ENCODE measurements around the gene TMBIM6. TPM values are rescaled to one million over a fixed set of nuclear protein-coding genes. Genes with fewer than 3 reads are reported as not detected.

Gene TMBIM6
- total RNA-seq, 4 donors from 2014 or later = 251 to 408 (median 329) TPM

DNA sequence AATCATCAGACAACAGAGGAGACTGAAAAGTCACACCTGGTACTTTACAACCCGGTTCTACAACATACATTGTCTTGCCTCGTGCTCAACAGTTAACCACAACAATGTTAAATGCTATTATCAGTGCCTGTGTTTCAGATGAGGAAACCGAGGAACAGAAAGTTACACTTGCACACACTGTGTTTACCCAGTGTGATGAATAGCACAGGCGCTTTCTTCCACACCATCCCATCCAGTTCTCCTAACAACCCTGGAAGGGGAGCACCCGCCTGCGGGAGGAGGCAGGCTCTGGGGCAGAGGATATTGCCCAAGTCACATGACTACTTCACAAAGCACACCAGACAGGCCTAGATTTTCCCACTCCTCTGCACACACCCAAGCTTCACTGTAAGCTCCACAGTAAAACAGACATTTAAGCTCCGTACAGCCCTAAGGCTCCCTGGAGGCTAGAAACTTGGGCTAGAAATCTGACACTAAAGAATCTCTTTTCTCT lies 65.0 kb downstream of the TMBIM6 start:
- TF ChIP-seq POLR2A (IDR thresholded peaks at IDR 0.05) (no peak), EP300 (IDR thresholded peaks at IDR 0.05) (no peak), POLR2AphosphoS5 (IDR thresholded peaks at IDR 0.05) (no peak)
- TF ChIP-seq, protein P1, sequence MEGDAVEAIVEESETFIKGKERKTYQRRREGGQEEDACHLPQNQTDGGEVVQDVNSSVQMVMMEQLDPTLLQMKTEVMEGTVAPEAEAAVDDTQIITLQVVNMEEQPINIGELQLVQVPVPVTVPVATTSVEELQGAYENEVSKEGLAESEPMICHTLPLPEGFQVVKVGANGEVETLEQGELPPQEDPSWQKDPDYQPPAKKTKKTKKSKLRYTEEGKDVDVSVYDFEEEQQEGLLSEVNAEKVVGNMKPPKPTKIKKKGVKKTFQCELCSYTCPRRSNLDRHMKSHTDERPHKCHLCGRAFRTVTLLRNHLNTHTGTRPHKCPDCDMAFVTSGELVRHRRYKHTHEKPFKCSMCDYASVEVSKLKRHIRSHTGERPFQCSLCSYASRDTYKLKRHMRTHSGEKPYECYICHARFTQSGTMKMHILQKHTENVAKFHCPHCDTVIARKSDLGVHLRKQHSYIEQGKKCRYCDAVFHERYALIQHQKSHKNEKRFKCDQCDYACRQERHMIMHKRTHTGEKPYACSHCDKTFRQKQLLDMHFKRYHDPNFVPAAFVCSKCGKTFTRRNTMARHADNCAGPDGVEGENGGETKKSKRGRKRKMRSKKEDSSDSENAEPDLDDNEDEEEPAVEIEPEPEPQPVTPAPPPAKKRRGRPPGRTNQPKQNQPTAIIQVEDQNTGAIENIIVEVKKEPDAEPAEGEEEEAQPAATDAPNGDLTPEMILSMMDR (IDR thresholded peaks at IDR 0.05) = no peak
- no peak for ATAC-seq
- Histone ChIP-seq H3K36me3 (peaks cover 0 to 54% of the 10 kb centered on the region in 2 donors), H3K4me3 (no peak overlapping the region), H3K27ac (no peak overlapping the region), H3K4me1 (peaks cover 0 to 43% (median 12%) of the 10 kb centered on the region in 3 donors), H3K9me3 (no peaks in the 10 kb centered on the region), H3K27me3 (no peaks in the 10 kb centered on the region)
- 75 to 100% methylated on average over 1 to 3 of the region's 7 CpGs for WGBS, 2 donors (ENCODE audit: low coverage in 1 of 2)

DNA sequence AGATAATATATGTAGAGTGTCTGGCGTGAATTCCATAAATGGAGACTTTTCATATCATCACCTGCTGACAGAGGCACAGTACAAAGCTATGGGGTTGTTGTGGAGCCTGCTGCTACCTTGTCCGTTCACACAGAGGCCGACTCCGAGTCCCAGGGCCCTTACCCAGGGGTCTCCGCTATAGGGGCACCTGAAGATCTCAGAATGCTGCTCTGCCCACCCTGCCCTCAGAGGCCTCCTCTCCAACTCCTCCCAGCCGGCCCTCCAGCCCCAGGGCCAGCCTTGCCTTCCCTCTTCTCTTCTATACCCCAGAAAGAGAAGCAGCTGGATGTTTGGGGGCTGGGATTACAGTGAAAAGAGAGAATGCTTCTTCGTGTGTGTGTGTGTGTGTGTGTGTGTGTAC lies 65.5 kb downstream of the TMBIM6 start:
- peaks cover 0 to 48% of the 10 kb centered on the region in 2 donors for H3K36me3 ChIP-seq
- 88 to 97% methylated on average over 4 to 5 of the region's 7 CpGs for WGBS, 2 donors (ENCODE audit: low coverage in 1 of 2)
- H3K9me3 ChIP-seq = no peaks in the 10 kb centered on the region
- H3K27me3 ChIP-seq = no peaks in the 10 kb centered on the region
- no peak for ATAC-seq
- no peak overlapping the region for H3K4me3 ChIP-seq
- TF ChIP-seq POLR2A (IDR thresholded peaks at IDR 0.05) = no peak
- TF ChIP-seq POLR2AphosphoS5 (IDR thresholded peaks at IDR 0.05) = no peak
- TF ChIP-seq EP300 (IDR thresholded peaks at IDR 0.05) = no peak
- TF ChIP-seq, protein P1 (IDR thresholded peaks at IDR 0.05) = no peak
- H3K4me1 ChIP-seq = peaks cover 0 to 41% (median 12%) of the 10 kb centered on the region in 3 donors
- H3K27ac ChIP-seq = peak overlapping the region in 1 of 4 donors; percentile 16

DNA sequence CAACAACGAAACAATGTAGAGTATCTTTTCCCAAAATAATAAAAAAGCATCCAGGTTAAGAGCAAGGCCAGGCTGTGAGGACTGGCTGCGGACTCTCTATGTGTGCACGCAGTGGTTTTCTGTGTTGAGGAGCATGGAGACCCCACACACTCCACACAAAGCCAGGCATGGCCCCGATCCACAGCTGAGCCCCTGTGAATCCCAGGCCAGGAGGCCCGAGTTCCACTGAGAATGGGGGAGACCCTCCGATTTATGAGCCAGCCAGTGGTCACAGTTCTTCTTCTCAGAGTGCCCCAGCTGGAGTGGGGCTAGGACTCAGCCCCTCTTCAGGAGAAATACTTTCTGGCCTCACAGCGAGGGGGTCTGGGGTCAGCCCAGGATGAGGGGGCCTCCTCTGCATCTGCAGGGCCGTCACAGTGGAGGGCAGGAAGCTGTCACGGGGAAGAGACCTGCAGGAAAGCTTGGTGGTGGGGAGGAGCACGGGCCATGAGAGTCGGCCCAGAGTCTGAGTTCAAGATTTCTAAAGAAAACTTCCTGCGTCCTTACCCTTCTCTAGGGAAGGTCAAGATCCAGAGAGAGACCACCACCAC lies 66.7 kb downstream of the TMBIM6 start:
- Histone ChIP-seq H3K36me3 (peaks cover 0 to 36% of the 10 kb centered on the region in 2 donors), H3K4me3 (no peak overlapping the region), H3K4me1 (peaks cover 0 to 41% (median 12%) of the 10 kb centered on the region in 3 donors), H3K27ac (peak overlapping the region in 3 of 4 donors; percentile 81 to 89 (median 86)), H3K27me3 (no peaks in the 10 kb centered on the region), H3K9me3 (no peaks in the 10 kb centered on the region)
- 73 to 83% methylated on average over 1 to 4 of the region's 12 CpGs for WGBS, 2 donors (ENCODE audit: low coverage in 1 of 2)
- no peak for ATAC-seq
- TF ChIP-seq EP300 (IDR thresholded peaks at IDR 0.05) = no peak
- no peak for TF ChIP-seq POLR2A (IDR thresholded peaks at IDR 0.05)
- no peak for TF ChIP-seq POLR2AphosphoS5 (IDR thresholded peaks at IDR 0.05)
- TF ChIP-seq, protein P1 (IDR thresholded peaks at IDR 0.05) = no peak

DNA sequence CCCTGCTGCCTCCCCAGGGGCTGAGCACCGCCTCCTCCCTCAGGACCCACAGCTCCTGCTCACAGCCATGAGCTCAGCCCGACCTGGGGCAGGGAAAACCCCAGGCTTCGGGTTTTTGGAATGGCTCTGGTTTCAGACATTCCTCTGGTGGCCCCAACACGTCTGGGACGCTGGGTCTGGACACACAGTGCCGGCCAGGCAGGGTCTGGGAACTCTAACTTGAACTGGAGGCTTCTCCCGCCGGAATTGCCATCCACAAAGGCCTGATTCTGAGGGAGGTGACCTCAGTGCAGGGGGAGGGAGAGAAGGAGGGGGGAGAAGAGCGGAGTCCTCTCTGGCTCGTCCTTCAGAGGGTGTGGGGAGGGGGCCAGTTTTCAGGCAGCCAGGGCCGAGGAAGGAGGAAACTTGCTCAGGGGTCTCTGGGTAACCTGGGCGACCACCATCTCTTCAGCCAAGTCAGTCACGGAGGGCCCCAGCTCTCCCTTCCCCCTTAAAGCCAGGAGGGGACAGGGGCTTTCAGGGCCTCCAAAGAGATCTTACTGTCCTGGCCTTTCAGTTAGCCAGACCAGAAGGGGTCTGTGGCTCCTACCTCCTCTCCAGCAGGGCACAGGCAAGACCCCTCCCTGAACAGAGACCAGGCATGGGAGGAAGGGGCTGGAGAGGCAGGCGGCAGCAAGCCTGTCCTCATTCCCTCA lies 67.5 kb downstream of the TMBIM6 start:
- Histone ChIP-seq H3K4me3 (peak overlapping the region in 1 of 2 donors; percentile 30), H3K36me3 (peaks cover 0 to 29% of the 10 kb centered on the region in 2 donors), H3K27ac (peak overlapping the region in 3 of 4 donors; percentile 81 to 89 (median 86)), H3K27me3 (no peaks in the 10 kb centered on the region), H3K9me3 (no peaks in the 10 kb centered on the region), H3K4me1 (peaks cover 0 to 41% (median 12%) of the 10 kb centered on the region in 3 donors)
- WGBS, 2 donors (ENCODE audit: low coverage in 1 of 2) = 40% methylated on average over 2 of the region's 14 CpGs; no CpG with 5 or more reads in 1 of the 2 donors
- ATAC-seq = peak; percentile 66
- TF ChIP-seq POLR2AphosphoS5 (IDR thresholded peaks at IDR 0.05) = no peak
- TF ChIP-seq POLR2A (IDR thresholded peaks at IDR 0.05) = no peak
- no peak for TF ChIP-seq EP300 (IDR thresholded peaks at IDR 0.05)
- TF ChIP-seq, protein P1 (IDR thresholded peaks at IDR 0.05) = no peak
